HCT116 (cell line): ENCODE measurements around the gene FBXL16. TPM values are rescaled to one million over a fixed set of nuclear protein-coding genes. Genes with fewer than 3 reads are reported as not detected.
A peak's percentile ranks its signal among the peaks of the same experiment; 100 is the strongest.

Experiments
- ATAC-seq: fragments of 200-7000 bp; cut with Tn5 transposase; 2 replicates; pipeline ENCODE4 v1.9.1; 2020; ENCODE audit warnings: mild to moderate bottlenecking, moderate library complexity
- BruUV-seq: library from RNA; stranded (reverse); fragments of 400-500 nt; replicated peaks from 2 replicates; lab custom pipeline; 2021; lab: Mats Ljungman, UMichigan
- CTCF ChIA-PET: fragments of 300-600 bp; sonication (Branson Sonifier 250); formaldehyde crosslinking; loops from one replicate; lab custom pipeline; 2021; ENCODE audit warnings: antibody characterized with exemption; lab: Charles Lee
- POLR2A ChIA-PET: fragments of 300-600, 350-600 bp; sonication (Branson Sonifier 250); formaldehyde crosslinking; loops from one replicate; lab custom pipeline; 2021; ENCODE audit warnings: antibody characterized with exemption; lab: Charles Lee
- RAD21 ChIA-PET, 2 experiments: fragments of 300-600 bp; sonication (Branson Sonifier 250); formaldehyde crosslinking; loops; one replicate each; lab custom pipeline; 2023; ENCODE audit warnings: low total read pairs in 2 of 2; ENCODE audit not compliant: uncharacterized antibody in 2 of 2, unreplicated experiment in 2 of 2, low non-redundant PET in 1 of 2; lab: Charles Lee
- DNase-seq: peaks from one replicate; pipeline ENCODE4 v3.0.0-alpha.2; 2010; ENCODE audit warnings: low read depth, low spot score
- H2AFZ ChIP-seq: fragments of 200-600 bp; shearing (Covaris generic), sonication (generic); 2 replicates; pipeline ENCODE4 v1.6.1; 2017; ENCODE audit warnings: low read depth, mixed run types, mixed read lengths, antibody characterized with exemption, low read length; ENCODE audit not compliant: poor library complexity, severe bottlenecking
- H3K27ac ChIP-seq: 2 replicates; pipeline ENCODE4 v1.5.1; 2012; ENCODE audit warnings: low read depth, low read length
- H3K27me3 ChIP-seq: fragments of 200-600 bp; sonication (generic); 2 replicates; pipeline ENCODE4 v1.6.1; 2016; ENCODE audit warnings: mixed run types, low read length, mixed read lengths; ENCODE audit not compliant: insufficient read depth
- H3K36me3 ChIP-seq, 2 experiments: fragments of 200-500 bp in 1 of 2; fragments of 200-600 bp in 1 of 2; sonication (Bioruptor generic) in 1 of 2; sonication (generic) in 1 of 2; 2 replicates each; pipeline versions ENCODE4 v1.5.1 to v1.6.1; 2014 to 2016; ENCODE audit warnings: low read length in 2 of 2, inconsistent platforms in 1 of 2, mixed read lengths in 1 of 2, mixed run types in 1 of 2; ENCODE audit not compliant: insufficient read depth in 2 of 2, control insufficient read depth in 1 of 2
- H3K4me1 ChIP-seq, 2 experiments: fragments of 200-600 bp in 1 of 2; sonication (generic) in 1 of 2; 2 replicates each; pipeline versions ENCODE4 v1.5.1 to v1.6.1; 2012 to 2017; ENCODE audit warnings: low read length in 2 of 2, inconsistent platforms in 1 of 2, mild to moderate bottlenecking in 1 of 2, mixed read lengths in 1 of 2, mixed run types in 1 of 2, moderate library complexity in 1 of 2; ENCODE audit not compliant: insufficient read depth in 2 of 2, control insufficient read depth in 1 of 2
- H3K4me2 ChIP-seq: fragments of 200-600 bp; sonication (generic); 2 replicates; pipeline ENCODE4 v1.6.1; 2017; ENCODE audit warnings: mixed run types, low read length, mixed read lengths
- H3K4me3 ChIP-seq, 2 experiments: fragments of 200-600 bp in 1 of 2; sonication (generic) in 1 of 2; replicated peaks in 1 of 2; 2 replicates each; pipeline ENCODE4 v1.5.1; 2011 to 2016; ENCODE audit warnings: low read length in 2 of 2, control low read depth in 1 of 2, low read depth in 1 of 2, mild to moderate bottlenecking in 1 of 2, mixed read lengths in 1 of 2, mixed run types in 1 of 2
- H3K79me2 ChIP-seq: fragments of 200-600 bp; sonication (generic); 2 replicates; pipeline ENCODE4 v1.6.1; 2017; ENCODE audit warnings: mild to moderate bottlenecking, mixed run types, low read length, moderate library complexity, mixed read lengths; ENCODE audit not compliant: insufficient read depth
- H3K9ac ChIP-seq: fragments of 200-600 bp; sonication (generic); 2 replicates; pipeline ENCODE4 v1.6.1; 2016; ENCODE audit warnings: low read length, mixed read lengths
- H3K9me2 ChIP-seq: fragments of 200-600 bp; sonication (generic), shearing (Covaris generic); 2 replicates; pipeline ENCODE4 v1.6.1; 2017; ENCODE audit warnings: mixed run types, mild to moderate bottlenecking, moderate library complexity; ENCODE audit not compliant: insufficient read depth
- H3K9me3 ChIP-seq, 2 experiments: fragments of 200-500 bp in 1 of 2; fragments of 200-600 bp in 1 of 2; sonication (Bioruptor generic) in 1 of 2; sonication (generic) in 1 of 2; 2 replicates each; pipeline ENCODE4 v1.6.1; 2014 to 2017; ENCODE audit warnings: low read length in 2 of 2, mixed read lengths in 2 of 2, inconsistent platforms in 1 of 2, low read depth in 1 of 2, mild to moderate bottlenecking in 1 of 2, mixed run types in 1 of 2, moderate library complexity in 1 of 2; ENCODE audit not compliant: control insufficient read depth in 1 of 2, insufficient read depth in 1 of 2
- H4K20me1 ChIP-seq: fragments of 200-600 bp; sonication (generic), shearing (Covaris generic); 2 replicates; pipeline ENCODE4 v1.6.1; 2017; ENCODE audit warnings: mixed run types, mild to moderate bottlenecking, moderate library complexity; ENCODE audit not compliant: insufficient read depth
- CEBPB ChIP-seq: IDR thresholded peaks from 2 replicates; pipeline ENCODE4 v1.6.1; 2012; ENCODE audit warnings: low read depth
- ELF1 ChIP-seq: IDR thresholded peaks from 2 replicates; pipeline ENCODE4 v1.6.1; 2012; ENCODE audit warnings: low read depth, borderline replicate concordance
- EZH2phosphoT487 ChIP-seq: fragments of 200-600 bp; IDR thresholded peaks from 2 replicates; pipeline ENCODE4 v1.6.1; 2018; ENCODE audit warnings: antibody characterized with exemption, borderline replicate concordance
- JUND ChIP-seq: IDR thresholded peaks from 2 replicates; pipeline ENCODE4 v1.6.1; 2012
- POLR2AphosphoS5 ChIP-seq: IDR thresholded peaks from 2 replicates; pipeline ENCODE4 v1.6.1; 2011; ENCODE audit warnings: mild to moderate bottlenecking, low read depth, low read length, moderate library complexity
- SIN3A ChIP-seq: IDR thresholded peaks from 2 replicates; pipeline ENCODE4 v1.6.1; 2012; ENCODE audit warnings: low read depth
- SP1 ChIP-seq: IDR thresholded peaks from 2 replicates; pipeline ENCODE4 v1.6.1; 2012; ENCODE audit warnings: low read depth
- SRF ChIP-seq: IDR thresholded peaks from 2 replicates; pipeline ENCODE4 v1.6.1; 2012; ENCODE audit warnings: low read depth
- TCF7L2 ChIP-seq: IDR thresholded peaks from 2 replicates; pipeline ENCODE4 v1.7.0; 2011; ENCODE audit warnings: borderline replicate concordance, inconsistent platforms; ENCODE audit not compliant: insufficient read depth, insufficient read length; ENCODE audit errors: extremely low read depth
- ZFX ChIP-seq: fragments of 450-650 bp; IDR thresholded peaks from 2 replicates; pipeline ENCODE4 v1.6.1; 2017
- intact Hi-C: fragments of 100-400 bp; cut with micrococcal nuclease; formaldehyde crosslinking; loops from 2 replicates; pipeline ENCODE4 v1.10.0; 2022
- total RNA-seq: library from RNA; stranded (reverse); gene quantifications from one replicate; pipeline ENCODE4 v1.2.1, GENCODE V29; 2021; ENCODE audit not compliant: unreplicated experiment
- TF ChIP-seq, protein P1 (sequence below): IDR thresholded peaks from 2 replicates; pipeline ENCODE4 v1.6.1; 2012
- TF ChIP-seq, protein P2 (sequence below): IDR thresholded peaks from 2 replicates; pipeline ENCODE4 v1.6.1; 2012

The FBXL16 gene
- total RNA-seq, 1 experiment from 2014 or later, result 49.7 TPM

DNA sequence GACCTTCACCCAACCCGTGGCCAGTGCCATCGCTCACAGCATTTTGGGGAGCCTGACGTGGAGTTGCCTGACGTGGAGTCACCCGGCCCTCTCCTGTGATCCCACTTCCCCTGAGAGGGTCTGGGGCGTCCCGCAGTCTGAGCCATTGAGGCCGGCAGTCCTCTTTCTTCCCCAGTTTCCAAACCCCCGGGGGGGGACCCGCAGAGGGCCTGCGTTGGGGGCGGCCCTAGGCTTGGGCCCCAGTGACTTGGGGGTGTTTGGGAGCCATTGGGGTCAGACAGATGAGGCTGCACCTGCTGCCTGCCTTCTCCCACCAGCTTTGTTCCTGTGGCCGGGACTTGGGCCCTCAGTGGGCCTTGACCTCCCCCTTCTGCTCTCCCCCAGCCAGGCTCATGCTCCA is 35.9 kb downstream of the FBXL16 start:
- Histone ChIP-seq H3K4me2 (peak overlapping the region; percentile 74), H3K79me2 (peaks cover 26% of the 10 kb centered on the region), H3K9me3 (no peaks in the 10 kb centered on the region), H3K27ac (no peak overlapping the region; the same call in 1 of the 2 replicates), H3K27me3 (no peaks in the 10 kb centered on the region), H3K9me2 (no peaks in the 10 kb centered on the region), H2AFZ (no peak overlapping the region), H3K4me1 (peaks cover 0 to 10% of the 10 kb centered on the region in 2 experiments; a peak in 1 of 4 replicates), H4K20me1 (no peaks in the 10 kb centered on the region), H3K9ac (no peak overlapping the region), H3K36me3 (peaks cover 0 to 4% of the 10 kb centered on the region in 2 experiments; a peak in 1 of 4 replicates), H3K4me3 (peak overlapping the region; percentile 66 to 72; a peak in 1 of 4 replicates)
- ChIA-PET RAD21 (no interaction called here), CTCF (no interaction called here), POLR2A (no interaction called here)
- intact Hi-C loops, result no loop called here
- ATAC-seq (no peak), DNase-seq (no peak)
- BruUV-seq, result no TSS peak
- TF ChIP-seq SIN3A, result no peak
- TF ChIP-seq SRF, result no peak
- TF ChIP-seq EZH2phosphoT487, result no peak
- TF ChIP-seq, protein P1, sequence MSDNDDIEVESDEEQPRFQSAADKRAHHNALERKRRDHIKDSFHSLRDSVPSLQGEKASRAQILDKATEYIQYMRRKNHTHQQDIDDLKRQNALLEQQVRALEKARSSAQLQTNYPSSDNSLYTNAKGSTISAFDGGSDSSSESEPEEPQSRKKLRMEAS, result no peak
- TF ChIP-seq SP1, result no peak
- TF ChIP-seq POLR2AphosphoS5, result no peak
- TF ChIP-seq ZFX, result no peak
- no peak for TF ChIP-seq JUND
- no peak for TF ChIP-seq ELF1

DNA sequence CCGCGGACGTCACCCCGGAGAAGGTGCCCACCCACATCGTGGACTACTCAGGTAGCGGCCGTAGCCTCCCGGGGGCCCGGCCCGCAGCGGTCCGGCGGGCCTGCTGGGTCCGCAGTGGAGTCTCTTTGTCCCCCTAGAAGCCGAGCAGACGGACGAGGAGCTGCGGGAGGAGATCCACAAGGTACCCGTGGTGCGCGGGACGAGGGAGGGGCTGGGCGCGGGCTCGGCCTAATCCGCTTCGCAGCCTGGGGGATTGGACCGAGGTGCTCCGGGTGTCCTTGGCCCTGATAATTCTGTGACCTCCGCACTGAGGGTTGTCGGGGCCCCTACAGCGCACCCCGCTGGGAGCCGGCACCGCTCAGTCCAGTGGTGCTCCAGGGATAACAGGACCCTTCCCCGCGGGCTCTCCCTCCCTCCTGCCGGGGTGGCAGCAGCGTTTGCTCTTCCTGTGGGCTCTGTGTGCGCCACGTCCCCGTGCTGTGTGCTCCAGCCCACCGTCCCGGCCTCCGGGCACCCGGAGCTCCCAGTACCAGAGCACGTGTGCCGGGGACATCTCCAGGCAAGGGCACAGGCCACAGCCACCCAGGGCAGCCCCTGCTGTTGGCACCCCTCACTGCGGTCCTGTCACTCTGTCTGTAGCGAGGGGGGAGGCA is 37.0 kb downstream of the FBXL16 start:
- TSS peak; percentile 31 for BruUV-seq
- no peaks in the 10 kb centered on the region for H3K9me3 ChIP-seq
- H3K79me2 ChIP-seq, result peaks cover 26% of the 10 kb centered on the region
- peaks cover 0 to 4% of the 10 kb centered on the region in 2 experiments; a peak in 1 of 4 replicates for H3K36me3 ChIP-seq
- peak overlapping the region; percentile 80 for H3K9ac ChIP-seq
- intact Hi-C loops, result no loop called here
- peak overlapping the region; percentile 74 for H3K4me2 ChIP-seq
- peaks cover 0 to 10% of the 10 kb centered on the region in 2 experiments; a peak in 1 of 4 replicates for H3K4me1 ChIP-seq
- DNase-seq, result no peak
- CTCF ChIA-PET, result no interaction called here
- no peaks in the 10 kb centered on the region for H4K20me1 ChIP-seq
- peak overlapping the region; percentile 78 for H3K27ac ChIP-seq
- no peaks in the 10 kb centered on the region for H3K9me2 ChIP-seq
- RAD21 ChIA-PET, result interaction anchor here in 1 of 2 experiments (0.6 kb wide), 1 partner anchor 84 kb away, joined by 5 read pairs; no protein-coding TSS in a partner anchor
- peak overlapping the region; percentile 66 to 72 for H3K4me3 ChIP-seq
- POLR2A ChIA-PET, result no interaction called here
- peak; percentile 8; the same call in 1 of the 2 replicates for ATAC-seq
- TF ChIP-seq, protein P1, result no peak
- peak; percentile 33; the same call in 1 of the 2 replicates for TF ChIP-seq ZFX
- TF ChIP-seq, protein P2, sequence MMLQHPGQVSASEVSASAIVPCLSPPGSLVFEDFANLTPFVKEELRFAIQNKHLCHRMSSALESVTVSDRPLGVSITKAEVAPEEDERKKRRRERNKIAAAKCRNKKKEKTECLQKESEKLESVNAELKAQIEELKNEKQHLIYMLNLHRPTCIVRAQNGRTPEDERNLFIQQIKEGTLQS, result no peak
- TF ChIP-seq POLR2AphosphoS5, result no peak
- no peak for TF ChIP-seq JUND
- TF ChIP-seq EZH2phosphoT487, result no peak
- TF ChIP-seq SP1, result no peak
- no peak for TF ChIP-seq CEBPB
- TF ChIP-seq TCF7L2, result no peak
- TF ChIP-seq, all 23 proteins: peak for 1
- Histone ChIP-seq H3K27me3 (no peaks in the 10 kb centered on the region), H2AFZ (no peak overlapping the region)
